ENCODE measurements around the gene THAP9. TPM values are rescaled to one million over a fixed set of nuclear protein-coding genes. Genes with fewer than 3 reads are reported as not detected.
"Not testable (repeated sequence)": the region's sequence is repeated elsewhere in the genome, so short reads cannot be mapped to it uniquely, and the experiment has no call there.

The THAP9 gene, protein sequence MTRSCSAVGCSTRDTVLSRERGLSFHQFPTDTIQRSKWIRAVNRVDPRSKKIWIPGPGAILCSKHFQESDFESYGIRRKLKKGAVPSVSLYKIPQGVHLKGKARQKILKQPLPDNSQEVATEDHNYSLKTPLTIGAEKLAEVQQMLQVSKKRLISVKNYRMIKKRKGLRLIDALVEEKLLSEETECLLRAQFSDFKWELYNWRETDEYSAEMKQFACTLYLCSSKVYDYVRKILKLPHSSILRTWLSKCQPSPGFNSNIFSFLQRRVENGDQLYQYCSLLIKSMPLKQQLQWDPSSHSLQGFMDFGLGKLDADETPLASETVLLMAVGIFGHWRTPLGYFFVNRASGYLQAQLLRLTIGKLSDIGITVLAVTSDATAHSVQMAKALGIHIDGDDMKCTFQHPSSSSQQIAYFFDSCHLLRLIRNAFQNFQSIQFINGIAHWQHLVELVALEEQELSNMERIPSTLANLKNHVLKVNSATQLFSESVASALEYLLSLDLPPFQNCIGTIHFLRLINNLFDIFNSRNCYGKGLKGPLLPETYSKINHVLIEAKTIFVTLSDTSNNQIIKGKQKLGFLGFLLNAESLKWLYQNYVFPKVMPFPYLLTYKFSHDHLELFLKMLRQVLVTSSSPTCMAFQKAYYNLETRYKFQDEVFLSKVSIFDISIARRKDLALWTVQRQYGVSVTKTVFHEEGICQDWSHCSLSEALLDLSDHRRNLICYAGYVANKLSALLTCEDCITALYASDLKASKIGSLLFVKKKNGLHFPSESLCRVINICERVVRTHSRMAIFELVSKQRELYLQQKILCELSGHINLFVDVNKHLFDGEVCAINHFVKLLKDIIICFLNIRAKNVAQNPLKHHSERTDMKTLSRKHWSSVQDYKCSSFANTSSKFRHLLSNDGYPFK
- total RNA-seq = 3.6 and 4.7 TPM in 2 replicates

DNA sequence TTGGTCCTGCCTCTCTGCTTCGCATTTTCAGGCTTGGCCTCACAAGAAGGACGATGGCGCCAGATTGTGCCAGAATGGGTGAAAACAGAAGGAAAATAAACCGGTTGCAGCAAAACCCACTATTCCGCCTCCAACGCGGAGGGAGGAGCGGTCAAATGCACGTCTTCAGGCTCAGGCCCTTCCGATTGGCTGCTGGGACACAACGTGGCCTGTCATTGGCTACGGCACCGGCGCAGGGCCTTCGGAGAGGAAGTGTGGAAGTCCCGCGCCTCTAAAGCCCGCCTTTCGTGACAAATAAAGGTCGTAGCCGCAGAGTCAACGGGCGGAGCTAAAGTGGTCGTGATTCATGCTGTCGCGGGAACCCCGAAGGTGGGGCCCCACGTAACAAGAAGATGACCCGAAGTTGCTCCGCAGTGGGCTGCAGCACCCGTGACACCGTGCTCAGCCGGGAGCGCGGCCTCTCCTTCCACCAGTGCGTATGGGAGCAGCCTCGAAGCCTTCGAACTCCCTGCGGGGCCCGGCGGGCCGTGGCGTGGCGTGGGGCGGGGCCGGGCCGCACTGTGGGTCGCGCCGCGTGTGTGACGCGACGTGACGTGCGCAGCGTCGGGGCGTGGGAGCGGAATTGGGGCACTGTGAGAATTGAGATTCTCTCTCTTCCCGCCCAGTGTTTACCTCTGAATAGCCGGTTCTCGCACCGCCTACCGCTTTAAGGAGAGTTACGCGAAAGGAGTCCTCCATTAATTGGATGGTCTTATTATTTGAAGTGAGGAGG lies at the start of gene THAP9:
THAP9 (plus strand) TSS at position 325 of the 772 bp plus-strand sequence; CDS start at position 393, 68 bp downstream.
- no peaks in the 10 kb centered on the region for H3K36me3 ChIP-seq (ENCODE audit: control insufficient read depth, insufficient read depth, low read length)
- no peaks in the 10 kb centered on the region for H3K27me3 ChIP-seq (ENCODE audit: control insufficient read depth, insufficient read depth, low read length)
- TF ChIP-seq, protein P1, sequence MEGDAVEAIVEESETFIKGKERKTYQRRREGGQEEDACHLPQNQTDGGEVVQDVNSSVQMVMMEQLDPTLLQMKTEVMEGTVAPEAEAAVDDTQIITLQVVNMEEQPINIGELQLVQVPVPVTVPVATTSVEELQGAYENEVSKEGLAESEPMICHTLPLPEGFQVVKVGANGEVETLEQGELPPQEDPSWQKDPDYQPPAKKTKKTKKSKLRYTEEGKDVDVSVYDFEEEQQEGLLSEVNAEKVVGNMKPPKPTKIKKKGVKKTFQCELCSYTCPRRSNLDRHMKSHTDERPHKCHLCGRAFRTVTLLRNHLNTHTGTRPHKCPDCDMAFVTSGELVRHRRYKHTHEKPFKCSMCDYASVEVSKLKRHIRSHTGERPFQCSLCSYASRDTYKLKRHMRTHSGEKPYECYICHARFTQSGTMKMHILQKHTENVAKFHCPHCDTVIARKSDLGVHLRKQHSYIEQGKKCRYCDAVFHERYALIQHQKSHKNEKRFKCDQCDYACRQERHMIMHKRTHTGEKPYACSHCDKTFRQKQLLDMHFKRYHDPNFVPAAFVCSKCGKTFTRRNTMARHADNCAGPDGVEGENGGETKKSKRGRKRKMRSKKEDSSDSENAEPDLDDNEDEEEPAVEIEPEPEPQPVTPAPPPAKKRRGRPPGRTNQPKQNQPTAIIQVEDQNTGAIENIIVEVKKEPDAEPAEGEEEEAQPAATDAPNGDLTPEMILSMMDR (IDR thresholded peaks at IDR 0.05; ENCODE audit: insufficient read depth, low read length, poor library complexity, severe bottlenecking) = no peak
- DNase-seq (ENCODE audit: low read depth) = peak; percentile 98
- H3K4me3 ChIP-seq (ENCODE audit: low read depth, low read length) = peak within 1 kb of the TSS; percentile 70

DNA sequence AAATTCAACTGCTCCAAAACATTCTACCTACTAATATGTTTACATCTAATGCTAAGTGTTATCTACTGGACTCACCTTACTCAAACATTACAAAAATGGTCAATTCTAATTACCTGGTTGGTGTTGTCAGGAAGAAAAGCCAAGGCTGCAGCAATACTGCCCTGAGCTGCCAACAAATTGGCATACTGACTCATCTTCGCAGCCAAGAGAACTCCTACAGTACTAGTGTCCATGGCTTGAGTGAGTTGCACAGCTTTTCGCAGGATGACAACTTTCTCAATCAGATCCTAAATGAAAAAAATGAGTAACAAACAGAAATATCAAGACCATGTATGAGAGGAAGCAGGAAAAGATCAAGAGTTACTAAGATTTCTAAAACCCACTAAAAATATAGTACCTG lies 49.2 kb upstream of the THAP9 start:
- Histone ChIP-seq H3K4me3 (ENCODE audit: low read depth, low read length) (no peak overlapping the region), H3K27me3 (ENCODE audit: control insufficient read depth, insufficient read depth, low read length) (no peaks in the 10 kb centered on the region), H3K36me3 (ENCODE audit: control insufficient read depth, insufficient read depth, low read length) (peaks cover 2% of the 10 kb centered on the region)
- no peak for DNase-seq (ENCODE audit: low read depth)
- TF ChIP-seq, protein P1 (IDR thresholded peaks at IDR 0.05; ENCODE audit: insufficient read depth, low read length, poor library complexity, severe bottlenecking) = no peak

- H3K36me3 ChIP-seq (ENCODE audit: control insufficient read depth, insufficient read depth, low read length) = peaks cover 2% of the 10 kb centered on the region
These were observed 48.4 kb upstream of the THAP9 start for GRCh38 chr4:82851885-82852750.

DNA sequence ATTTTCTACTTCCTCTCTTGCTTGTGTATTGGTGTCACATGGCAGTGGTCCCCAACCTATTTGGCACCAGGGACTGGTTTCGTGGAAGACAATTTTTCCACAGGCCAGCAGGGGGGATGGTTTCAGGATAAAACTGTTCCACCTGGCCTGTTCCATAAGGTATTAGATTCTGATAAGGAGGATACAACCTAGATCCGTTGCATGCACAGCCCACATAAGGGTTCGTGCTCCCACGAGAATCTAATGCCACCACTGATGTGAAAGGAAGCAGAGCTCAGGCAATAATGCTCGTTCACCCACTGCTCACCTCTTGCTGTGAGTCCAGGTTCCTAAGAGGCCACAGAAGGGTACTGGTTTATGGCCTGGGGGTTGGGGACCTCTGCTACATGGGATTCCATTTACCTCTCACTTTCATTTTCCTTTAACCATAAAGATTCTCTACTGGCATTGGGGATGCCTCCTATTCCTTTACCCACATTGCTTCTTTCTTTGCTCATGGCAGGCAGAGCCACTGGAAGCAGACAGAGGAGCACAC lies 47.7 kb upstream of the THAP9 start:
- no peak for DNase-seq (ENCODE audit: low read depth)
- H3K36me3 ChIP-seq (ENCODE audit: control insufficient read depth, insufficient read depth, low read length) = peaks cover 2% of the 10 kb centered on the region
- no peaks in the 10 kb centered on the region for H3K27me3 ChIP-seq (ENCODE audit: control insufficient read depth, insufficient read depth, low read length)
- TF ChIP-seq, protein P1 (IDR thresholded peaks at IDR 0.05; ENCODE audit: insufficient read depth, low read length, poor library complexity, severe bottlenecking) = no peak
- H3K4me3 ChIP-seq (ENCODE audit: low read depth, low read length) = no peak overlapping the region

More at GRCh38 chr4:82851885-82852750, 48.4 kb upstream of the THAP9 start:
- DNase-seq (ENCODE audit: low read depth) = no peak
- TF ChIP-seq, protein P1 (IDR thresholded peaks at IDR 0.05; ENCODE audit: insufficient read depth, low read length, poor library complexity, severe bottlenecking) = peak; percentile 40
- Histone ChIP-seq H3K27me3 (ENCODE audit: control insufficient read depth, insufficient read depth, low read length) (no peaks in the 10 kb centered on the region), H3K4me3 (ENCODE audit: low read depth, low read length) (no peak overlapping the region)

GRCh38 chr4:82860487-82860886 lies 40.0 kb upstream of the THAP9 start:
- not testable (repeated sequence) for H3K4me3 ChIP-seq (ENCODE audit: low read depth, low read length); H3K27me3 ChIP-seq (ENCODE audit: control insufficient read depth, insufficient read depth, low read length); H3K36me3 ChIP-seq (ENCODE audit: control insufficient read depth, insufficient read depth, low read length); DNase-seq (ENCODE audit: low read depth)

Data from kidney epithelial cell (primary cell).